NT2/D1 (cell line): ENCODE data around the gene CCDC185.

ENCODE experiments used
- YY1 ChIP-seq: IDR thresholded peaks from 2 replicates; pipeline ENCODE4 v1.6.1; 2011; ENCODE audit not compliant: insufficient read length, insufficient read depth
- ZNF274 ChIP-seq: IDR thresholded peaks from 2 replicates; pipeline ENCODE4 v1.6.1; 2011; ENCODE audit warnings: mild to moderate bottlenecking, low read depth, low read length

GRCh38 chr1:223423641-223424233 is 30.5 kb downstream of the CCDC185 start:
- TF ChIP-seq YY1: no peak
- TF ChIP-seq ZNF274: no peak
